Activated CD8-positive, alpha-beta T cell treated with anti-CD3 and anti-CD28 coated beads for 36 hours (primary cell): ENCODE results near the gene SAA1. TPM values are rescaled to one million over a fixed set of nuclear protein-coding genes. Genes with fewer than 3 reads are reported as not detected.

Experiments
- ATAC-seq: fragments of 200-7000 bp; cut with Tn5 transposase; one replicate; pipeline ENCODE4 v1.10.0; 2021; ENCODE audit warnings: mild to moderate bottlenecking, moderate library complexity
- CTCF ChIA-PET: fragments of 350-600 bp; sonication (Branson Sonifier 250); formaldehyde crosslinking; loops from one replicate; lab custom pipeline; 2021; ENCODE audit warnings: antibody characterized with exemption; lab: Charles Lee
- POLR2A ChIA-PET: fragments of 350-600 bp; sonication (Branson Sonifier 250); formaldehyde crosslinking; loops from one replicate; lab custom pipeline; 2021; ENCODE audit warnings: antibody characterized with exemption; lab: Charles Lee
- DNase-seq: peaks from one replicate; pipeline ENCODE4 v3.0.0-alpha.2; 2020
- H3K27ac Mint-ChIP-seq: one replicate; pipeline ENCODE4 v1.8.0; 2021; ENCODE audit warnings: mild to moderate bottlenecking, mixed read lengths
- H3K27me3 Mint-ChIP-seq: one replicate; pipeline ENCODE4 v1.8.0; 2021; ENCODE audit warnings: mixed read lengths
- H3K36me3 Mint-ChIP-seq: one replicate; pipeline ENCODE4 v1.8.0; 2021; ENCODE audit warnings: low read depth, mixed read lengths
- H3K4me1 Mint-ChIP-seq: one replicate; pipeline ENCODE4 v1.8.0; 2021; ENCODE audit warnings: low read depth, mixed read lengths
- H3K4me3 Mint-ChIP-seq: one replicate; pipeline ENCODE4 v1.8.0; 2021; ENCODE audit warnings: mild to moderate bottlenecking, moderate library complexity, mixed read lengths
- H3K9me3 Mint-ChIP-seq: one replicate; pipeline ENCODE4 v1.8.0; 2021; ENCODE audit warnings: mixed read lengths
- intact Hi-C: fragments of 100-400 bp; cut with micrococcal nuclease; formaldehyde crosslinking; loops from one replicate; pipeline ENCODE4 v1.10.0; 2022
- total RNA-seq, 2 experiments: library from RNA; stranded (reverse); gene quantifications; one replicate each; pipeline ENCODE4 v1.2.3, GENCODE V29; 2021
- TF ChIP-seq, protein P1 (sequence below): fragments of 200-600 bp; IDR thresholded peaks from one replicate; pipeline ENCODE4 v1.8.0; 2022; ENCODE audit warnings: antibody characterized with exemption, mild to moderate bottlenecking

The SAA1 gene
- total RNA-seq, 2 experiments from 2014 or later, result not detected

GRCh38 chr11:18315893-18316292, 49.8 kb downstream of the SAA1 start:
- no peak overlapping the region for H3K27ac Mint-ChIP-seq
- H3K4me3 Mint-ChIP-seq, result no peak overlapping the region
- no peak for ATAC-seq
- DNase-seq, result no peak
- H3K4me1 Mint-ChIP-seq, result peaks cover 30% of the 10 kb centered on the region
- ChIA-PET POLR2A (no interaction called here), CTCF (interaction anchor here (1.1 to 2.6 kb wide), 2 partner anchors 10 to 72 kb away, joined by 3 to 10 read pairs; no protein-coding TSS in a partner anchor)
- TF ChIP-seq, protein P1, sequence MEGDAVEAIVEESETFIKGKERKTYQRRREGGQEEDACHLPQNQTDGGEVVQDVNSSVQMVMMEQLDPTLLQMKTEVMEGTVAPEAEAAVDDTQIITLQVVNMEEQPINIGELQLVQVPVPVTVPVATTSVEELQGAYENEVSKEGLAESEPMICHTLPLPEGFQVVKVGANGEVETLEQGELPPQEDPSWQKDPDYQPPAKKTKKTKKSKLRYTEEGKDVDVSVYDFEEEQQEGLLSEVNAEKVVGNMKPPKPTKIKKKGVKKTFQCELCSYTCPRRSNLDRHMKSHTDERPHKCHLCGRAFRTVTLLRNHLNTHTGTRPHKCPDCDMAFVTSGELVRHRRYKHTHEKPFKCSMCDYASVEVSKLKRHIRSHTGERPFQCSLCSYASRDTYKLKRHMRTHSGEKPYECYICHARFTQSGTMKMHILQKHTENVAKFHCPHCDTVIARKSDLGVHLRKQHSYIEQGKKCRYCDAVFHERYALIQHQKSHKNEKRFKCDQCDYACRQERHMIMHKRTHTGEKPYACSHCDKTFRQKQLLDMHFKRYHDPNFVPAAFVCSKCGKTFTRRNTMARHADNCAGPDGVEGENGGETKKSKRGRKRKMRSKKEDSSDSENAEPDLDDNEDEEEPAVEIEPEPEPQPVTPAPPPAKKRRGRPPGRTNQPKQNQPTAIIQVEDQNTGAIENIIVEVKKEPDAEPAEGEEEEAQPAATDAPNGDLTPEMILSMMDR, result no peak
- no peaks in the 10 kb centered on the region for H3K9me3 Mint-ChIP-seq
- H3K27me3 Mint-ChIP-seq, result no peaks in the 10 kb centered on the region
- peaks cover 20% of the 10 kb centered on the region for H3K36me3 Mint-ChIP-seq
- intact Hi-C loops, result no loop called here

DNA sequence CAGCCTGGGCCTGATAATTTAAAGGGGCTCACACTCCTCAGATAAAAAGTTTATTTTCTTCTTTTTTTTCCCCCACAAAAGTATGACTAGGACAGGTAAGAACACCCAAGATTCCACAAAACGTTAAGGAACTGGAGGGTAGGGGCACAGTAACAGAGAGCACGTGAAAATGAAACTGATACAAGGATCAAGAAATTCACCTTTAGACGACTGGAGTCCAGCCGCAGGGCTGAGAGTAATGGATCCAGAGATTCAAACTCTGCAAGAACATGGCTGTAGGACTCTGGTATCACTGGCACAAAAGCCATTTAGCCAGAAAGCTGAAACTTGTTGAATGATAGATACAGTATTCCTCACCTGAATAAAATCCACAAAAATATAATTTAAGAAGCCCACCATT, 51.5 kb downstream of the SAA1 start:
- TF ChIP-seq, protein P1, result no peak
- no peak overlapping the region for H3K27ac Mint-ChIP-seq
- ChIA-PET CTCF (no interaction called here), POLR2A (no interaction called here)
- peaks cover 11% of the 10 kb centered on the region for H3K36me3 Mint-ChIP-seq
- peaks cover 32% of the 10 kb centered on the region for H3K4me1 Mint-ChIP-seq
- ATAC-seq (no peak), DNase-seq (no peak)
- intact Hi-C loops, result no loop called here
- no peak overlapping the region for H3K4me3 Mint-ChIP-seq
- no peaks in the 10 kb centered on the region for H3K27me3 Mint-ChIP-seq
- no peaks in the 10 kb centered on the region for H3K9me3 Mint-ChIP-seq

Other genes starting within 250 kb of the SAA1 start
- under 1 TPM; 0.18 to 0.23 TPM for gene TPH1, start 220.0 kb upstream of the SAA1 start, total RNA-seq
- gene SAAL1, start 160.2 kb upstream of the SAA1 start, total RNA-seq, result 10 to 100 TPM; 38.1 to 39.9 TPM
- gene MRGPRX3, start 133.7 kb upstream of the SAA1 start, total RNA-seq, result not detected
- gene MRGPRX4, start 93.4 kb upstream of the SAA1 start, total RNA-seq, result not detected
- gene SAA4, start 29.5 kb upstream of the SAA1 start, total RNA-seq, result not detected
- not detected for gene SAA2, start 17.6 kb upstream of the SAA1 start, total RNA-seq
- gene HPS5, start 55.9 kb downstream of the SAA1 start, total RNA-seq, result 10 to 100 TPM; 16.0 to 17.2 TPM
- gene GTF2H1, start 56.3 kb downstream of the SAA1 start, total RNA-seq, result 10 to 100 TPM; 44.5 to 46.6 TPM
- 1,000 to 10,000 TPM; 2,418 to 2,447 TPM for gene LDHA, start 128.3 kb downstream of the SAA1 start, total RNA-seq
- not detected for gene LDHC, start 146.1 kb downstream of the SAA1 start, total RNA-seq
- gene LDHAL6A, start 189.6 kb downstream of the SAA1 start, total RNA-seq, result not detected